H1 (cell line): ENCODE measurements around the gene TMEM154. TPM values are rescaled to one million over a fixed set of nuclear protein-coding genes. Genes with fewer than 3 reads are reported as not detected.

Source experiments
- CTCF ChIA-PET: fragments of 300-600 bp; sonication (Branson Sonifier 250); formaldehyde crosslinking; loops from one replicate; lab custom pipeline; 2021; ENCODE audit not compliant: partially characterized antibody; lab: Charles Lee
- POLR2A ChIA-PET: fragments of 300-600 bp; sonication (Branson Sonifier 250); formaldehyde crosslinking; loops from one replicate; lab custom pipeline; 2021; ENCODE audit warnings: inconsistent platforms; ENCODE audit not compliant: partially characterized antibody; lab: Charles Lee
- DNase-seq, 2 experiments: peaks; one replicate each; pipeline versions ENCODE4 v3.0.0 to v3.0.0-alpha.2; 2010 to 2022; ENCODE audit warnings: low spot score in 2 of 2, low read depth in 1 of 2, mixed read lengths in 1 of 2
- FAIRE-seq: peaks from 2 replicates; lab custom pipeline; 2011; peaks lifted over from hg19 to GRCh38; lab: Jason Lieb, UNC
- H2AFZ ChIP-seq: 2 replicates; pipeline ENCODE4 v1.8.1; 2012; ENCODE audit warnings: low read length, inconsistent platforms
- H2AK5ac ChIP-seq: 2 replicates; pipeline ENCODE4 v1.6.1; 2013; ENCODE audit warnings: low read depth, low read length
- H2BK120ac ChIP-seq: replicated peaks from 2 replicates; pipeline ENCODE3; 2013; ENCODE audit warnings: low read depth, low read length, inconsistent platforms
- H2BK12ac ChIP-seq: 2 replicates; pipeline ENCODE4 v1.6.1; 2013; ENCODE audit warnings: low read depth, low read length
- H2BK15ac ChIP-seq: 2 replicates; pipeline ENCODE4 v1.6.1; 2013; ENCODE audit warnings: low read length
- H2BK20ac ChIP-seq: 2 replicates; pipeline ENCODE4 v1.6.1; 2013; ENCODE audit warnings: low read length
- H2BK5ac ChIP-seq: 2 replicates; pipeline ENCODE4 v1.6.1; 2013; ENCODE audit warnings: low read depth, low read length
- H3K14ac ChIP-seq: 2 replicates; pipeline ENCODE4 v1.6.1; 2013; ENCODE audit warnings: inconsistent platforms; ENCODE audit not compliant: insufficient read length
- H3K18ac ChIP-seq: 2 replicates; pipeline ENCODE4 v1.6.1; 2013; ENCODE audit warnings: low read length; ENCODE audit errors: extremely low read depth
- H3K23ac ChIP-seq: 2 replicates; pipeline ENCODE4 v1.6.1; 2013; ENCODE audit warnings: inconsistent platforms; ENCODE audit not compliant: insufficient read length
- H3K23me2 ChIP-seq: 2 replicates; pipeline ENCODE4 v1.6.1; 2013; ENCODE audit warnings: low read depth, low read length
- H3K27ac ChIP-seq: 2 replicates; pipeline ENCODE4 v1.6.1; 2011; ENCODE audit warnings: low read depth, low read length, inconsistent platforms
- H3K27me3 ChIP-seq, 4 experiments: replicated peaks in 1 of 4; 1 replicate in 1 of 4; 2 replicates in 3 of 4; pipeline versions ENCODE4 v1.6.1 to v1.8.1; 2011 to 2013; ENCODE audit warnings: low read length in 3 of 4, mild to moderate bottlenecking in 3 of 4, inconsistent platforms in 2 of 4, mixed read lengths in 2 of 4, moderate library complexity in 1 of 4; ENCODE audit not compliant: control insufficient read depth in 3 of 4, insufficient read depth in 3 of 4; ENCODE audit errors: extremely low read depth in 1 of 4
- H3K36me3 ChIP-seq, 4 experiments: 2 replicates each; pipeline versions ENCODE4 v1.6.1 to v1.8.1; 2011 to 2013; ENCODE audit warnings: mild to moderate bottlenecking in 4 of 4, low read length in 3 of 4, moderate library complexity in 2 of 4, control low read depth in 1 of 4, inconsistent platforms in 1 of 4; ENCODE audit not compliant: insufficient read depth in 4 of 4, control insufficient read depth in 2 of 4
- H3K4ac ChIP-seq: replicated peaks from 2 replicates; pipeline ENCODE3; 2013; ENCODE audit warnings: low read length, low read depth, mixed read lengths, inconsistent platforms; ENCODE audit not compliant: insufficient read length
- H3K4me1 ChIP-seq, 4 experiments: replicated peaks in 1 of 4; 1 replicate in 1 of 4; 2 replicates in 3 of 4; pipeline versions ENCODE4 v1.6.1 to v1.8.1; 2011 to 2013; ENCODE audit warnings: low read length in 3 of 4, inconsistent platforms in 2 of 4, mixed read lengths in 1 of 4; ENCODE audit not compliant: insufficient read depth in 4 of 4, control insufficient read depth in 3 of 4
- H3K4me2 ChIP-seq, 2 experiments: 2 replicates each; pipeline versions ENCODE4 v1.6.1 to v1.8.1; 2011 to 2013; ENCODE audit warnings: low read depth in 2 of 2, low read length in 2 of 2, control low read depth in 1 of 2, inconsistent platforms in 1 of 2, mild to moderate bottlenecking in 1 of 2; ENCODE audit not compliant: insufficient read depth in 1 of 2
- H3K4me3 ChIP-seq, 4 experiments: fragments of 200-600, 300-600 bp in 1 of 4; sonication (generic), shearing (Covaris generic), sonication (Bioruptor Twin) in 1 of 4; 2 replicates each; pipeline versions ENCODE4 v1.5.1 to v1.8.1; 2011 to 2016; ENCODE audit warnings: low read length in 4 of 4, low read depth in 3 of 4, control low read depth in 2 of 4, inconsistent platforms in 2 of 4, mild to moderate bottlenecking in 2 of 4, mixed read lengths in 1 of 4, moderate library complexity in 1 of 4; ENCODE audit not compliant: insufficient read depth in 2 of 4; ENCODE audit errors: extremely low read depth in 1 of 4
- H3K56ac ChIP-seq: replicated peaks from 2 replicates; pipeline ENCODE3; 2013; ENCODE audit warnings: low read depth, mild to moderate bottlenecking, mixed read lengths, low read length, inconsistent platforms; ENCODE audit not compliant: insufficient read length
- H3K79me1 ChIP-seq: 2 replicates; pipeline ENCODE4 v1.6.1; 2013; ENCODE audit warnings: low read depth, low read length, control low read depth
- H3K79me2 ChIP-seq, 2 experiments: 2 replicates each; pipeline versions ENCODE4 v1.6.1 to v1.8.1; 2012 to 2013; ENCODE audit warnings: low read length in 2 of 2, mild to moderate bottlenecking in 2 of 2, inconsistent platforms in 1 of 2; ENCODE audit not compliant: insufficient read depth in 2 of 2, control insufficient read depth in 1 of 2
- H3K9ac ChIP-seq, 4 experiments: replicated peaks in 1 of 4; 1 replicate in 1 of 4; 2 replicates in 3 of 4; pipeline versions ENCODE4 v1.6.1 to v1.8.1; 2011 to 2013; ENCODE audit warnings: low read depth in 3 of 4, low read length in 3 of 4, control low read depth in 2 of 4, mild to moderate bottlenecking in 2 of 4, moderate library complexity in 2 of 4, inconsistent platforms in 1 of 4; ENCODE audit errors: extremely low read depth in 1 of 4
- H3K9me3 ChIP-seq, 2 experiments: 2 replicates each; pipeline versions ENCODE4 v1.6.1 to v1.8.1; 2012 to 2013; ENCODE audit warnings: mild to moderate bottlenecking in 2 of 2, moderate library complexity in 2 of 2, control low read depth in 1 of 2, inconsistent platforms in 1 of 2, low read depth in 1 of 2, low read length in 1 of 2, mixed read lengths in 1 of 2; ENCODE audit not compliant: insufficient read depth in 2 of 2
- H4K20me1 ChIP-seq, 2 experiments: replicated peaks in 1 of 2; 2 replicates each; pipeline versions ENCODE3 to v1.8.1; 2011 to 2013; ENCODE audit warnings: inconsistent platforms in 2 of 2, low read length in 2 of 2, mild to moderate bottlenecking in 1 of 2; ENCODE audit not compliant: insufficient read depth in 2 of 2, control insufficient read depth in 1 of 2
- H4K5ac ChIP-seq: 2 replicates; pipeline ENCODE4 v1.6.1; 2013; ENCODE audit warnings: low read length, low read depth, mixed read lengths, inconsistent platforms; ENCODE audit not compliant: insufficient read length
- H4K8ac ChIP-seq: 2 replicates; pipeline ENCODE4 v1.8.0; 2013; ENCODE audit warnings: mild to moderate bottlenecking, moderate library complexity, low read length, inconsistent platforms; ENCODE audit not compliant: insufficient read depth; ENCODE audit errors: extremely low read depth
- H4K91ac ChIP-seq: replicated peaks from 2 replicates; pipeline ENCODE3; 2013; ENCODE audit warnings: low read length, mixed read lengths, inconsistent platforms; ENCODE audit not compliant: insufficient read length
- ASH2L ChIP-seq: fragments of 200-600, 300-600 bp; sonication (generic); IDR thresholded peaks from one replicate; pipeline ENCODE4 v1.7.1; 2017; ENCODE audit warnings: low read length
- CBX5 ChIP-seq: fragments of 300-800, 300-1000 bp; sonication (generic); IDR thresholded peaks from 2 replicates; pipeline ENCODE4 v1.7.1; 2016; ENCODE audit warnings: antibody characterized with exemption, low read length, low read depth
- CBX8 ChIP-seq: fragments of 300-800, 300-1000 bp; sonication (generic); IDR thresholded peaks from 2 replicates; pipeline ENCODE4 v1.7.1; 2016; ENCODE audit warnings: low read depth, low read length, borderline replicate concordance
- CEBPB ChIP-seq: IDR thresholded peaks from 2 replicates; pipeline ENCODE4 v1.6.1; 2012; ENCODE audit warnings: low read depth, low read length
- EGR1 ChIP-seq: IDR thresholded peaks from 2 replicates; pipeline ENCODE4 v1.6.1; 2011; ENCODE audit warnings: low read depth, low read length, borderline replicate concordance
- GABPA ChIP-seq: IDR thresholded peaks from 2 replicates; pipeline ENCODE4 v1.6.1; 2011; ENCODE audit warnings: mild to moderate bottlenecking, low read length, moderate library complexity, borderline replicate concordance; ENCODE audit not compliant: insufficient read depth
- KDM1A ChIP-seq: fragments of 200-600, 300-600 bp; sonication (generic); IDR thresholded peaks from 2 replicates; pipeline ENCODE4 v1.7.1; 2016; ENCODE audit warnings: mild to moderate bottlenecking, low read length, borderline replicate concordance
- MAX ChIP-seq: IDR thresholded peaks from 2 replicates; pipeline ENCODE4 v1.6.1; 2012; ENCODE audit warnings: inconsistent platforms
- POLR2AphosphoS5 ChIP-seq: IDR thresholded peaks from 2 replicates; pipeline ENCODE4 v1.6.1; 2011; ENCODE audit warnings: low read depth, low read length
- SAP30 ChIP-seq: fragments of 300-600 bp; sonication (generic); IDR thresholded peaks from 2 replicates; pipeline ENCODE4 v1.7.1; 2012; ENCODE audit warnings: low read length, moderate library complexity, mild to moderate bottlenecking, inconsistent platforms; ENCODE audit not compliant: insufficient read depth, insufficient replicate concordance
- SIX5 ChIP-seq: IDR thresholded peaks from 2 replicates; pipeline ENCODE4 v1.6.1; 2011; ENCODE audit warnings: mild to moderate bottlenecking, low read depth, low read length
- SP4 ChIP-seq: IDR thresholded peaks from 2 replicates; pipeline ENCODE4 v1.6.1; 2012; ENCODE audit warnings: low read length, inconsistent platforms
- TAF1 ChIP-seq: IDR thresholded peaks from 2 replicates; pipeline ENCODE4 v1.6.1; 2011; ENCODE audit warnings: mild to moderate bottlenecking, low read depth, low read length
- TCF12 ChIP-seq: IDR thresholded peaks from 2 replicates; pipeline ENCODE4 v1.6.1; 2011; ENCODE audit warnings: low read depth, mild to moderate bottlenecking, low read length
- YY1 ChIP-seq: IDR thresholded peaks from 2 replicates; pipeline ENCODE4 v1.6.1; 2011; ENCODE audit warnings: low read depth, mild to moderate bottlenecking, low read length
- WGBS, 2 experiments: shearing (Covaris generic) in 1 of 2; methylation state at CpG; one replicate each; pipeline versions ENCODE4 v1.1.6 to v1.1.7; 2013 to 2015; ENCODE audit warnings: low lambda C conversion rate in 2 of 2, mixed read lengths in 2 of 2, inconsistent platforms in 1 of 2, low coverage in 1 of 2, missing lambda C conversion rate in 1 of 2; ENCODE audit not compliant: insufficient replicate concordance in 2 of 2, insufficient coverage in 1 of 2, insufficient read length in 1 of 2; ENCODE audit errors: extremely low coverage in 1 of 2, missing lambda C conversion rate in 1 of 2; 5-methylcytosine and 5-hydroxymethylcytosine counted together
- polyA plus RNA-seq, 7 experiments: library from polyadenylated mRNA; depleted of rRNA in 3 of 7; stranded (reverse) in 5 of 7; unstranded in 2 of 7; fragments of >200 nt in 5 of 7; fragments of 200-250 nt in 2 of 7; gene quantifications; 1 replicate in 5 of 7; 2 replicates in 1 of 7; 4 replicates in 1 of 7; pipeline versions ENCODE4 v1.2.1 to v1.2.3, GENCODE V29; 2011 to 2013; ENCODE audit warnings: missing spikeins in 2 of 7, mixed read lengths in 2 of 7
- total RNA-seq: library from RNA; stranded (reverse); fragmentation: NEBNext Ultra II Directional; extraction: Animal tissue kit (Norgen Biotek cat#: 25700); gene quantifications from 2 replicates; pipeline ENCODE4 v1.2.1, GENCODE V29; 2021

The TMEM154 gene
- total and polyA plus RNA-seq, 2 of the 8 experiments (the other 6 are each of a cell fraction or from before 2014, with no cell fraction given), result 0.33 to 1.2 TPM

DNA sequence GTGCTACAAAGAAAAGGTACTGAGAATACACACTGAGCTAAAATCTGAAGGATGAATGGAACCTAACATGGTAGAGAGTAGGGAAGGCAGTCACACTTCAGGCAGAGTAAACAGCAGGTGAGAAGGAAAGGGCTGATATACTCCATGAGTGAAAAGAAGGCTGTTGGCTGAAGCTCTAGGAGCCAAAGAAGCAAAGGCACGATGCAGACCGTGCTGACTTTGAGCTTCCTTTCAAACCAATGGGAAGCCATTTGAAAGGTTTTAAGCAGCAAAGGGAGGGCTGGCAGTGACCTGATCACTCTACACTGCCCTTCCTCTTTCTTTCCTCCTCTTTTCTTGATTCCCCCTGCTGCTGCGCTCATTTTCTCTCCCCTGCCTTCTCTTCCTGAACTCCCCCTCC, 66.4 kb downstream of the TMEM154 start:
- Histone ChIP-seq H3K79me1 (no peaks in the 10 kb centered on the region), H3K4me2 (no peak overlapping the region), H2AK5ac (no peak overlapping the region), H2BK5ac (no peak overlapping the region), H2BK15ac (no peak overlapping the region), H2BK120ac (no peak overlapping the region), H3K4me1 (peaks cover 0 to 7% (median under 1%) of the 10 kb centered on the region in 4 experiments; a peak in 2 of 7 replicates), H4K8ac (no peak overlapping the region), H3K56ac (no peak overlapping the region), H3K23me2 (no peaks in the 10 kb centered on the region), H3K27ac (no peak overlapping the region), H4K20me1 (no peaks in the 10 kb centered on the region), H4K91ac (no peak overlapping the region), H3K14ac (no peak overlapping the region), H4K5ac (no peak overlapping the region), H2AFZ (peak overlapping the region; percentile 67; the same call in 1 of the 2 replicates), H3K4me3 (no peak overlapping the region), H3K9me3 (no peaks in the 10 kb centered on the region), H2BK12ac (no peak overlapping the region), H3K4ac (no peak overlapping the region), H3K23ac (no peak overlapping the region), H3K18ac (no peak overlapping the region), H3K27me3 (no peaks in the 10 kb centered on the region), H2BK20ac (no peak overlapping the region), H3K36me3 (no peaks in the 10 kb centered on the region), H3K9ac (no peak overlapping the region), H3K79me2 (no peaks in the 10 kb centered on the region)
- WGBS, 2 experiments, result 79% methylated on average over 3 of the region's 3 CpGs; no CpG with 5 or more reads in 1 of the 2 experiments
- POLR2A ChIA-PET, result interaction anchor here (0.9 kb wide), 1 partner anchor 78 kb away, joined by 3 read pairs; no protein-coding TSS in a partner anchor
- CTCF ChIA-PET, result interaction anchor here (0.6 to 2.4 kb wide), 3 partner anchors 27 to 117 kb away, joined by 3 to 17 read pairs (median 3); no protein-coding TSS in a partner anchor
- FAIRE-seq (no peak), DNase-seq (no peak)
- no peak for TF ChIP-seq TAF1
- no peak for TF ChIP-seq MAX
- TF ChIP-seq SP4, result no peak
- TF ChIP-seq KDM1A, result no peak
- TF ChIP-seq TCF12, result no peak
- no peak for TF ChIP-seq SAP30
- TF ChIP-seq ASH2L, result no peak
- TF ChIP-seq EGR1, result no peak
- no peak for TF ChIP-seq YY1
- no peak for TF ChIP-seq CBX8
- no peak for TF ChIP-seq POLR2AphosphoS5
- TF ChIP-seq GABPA, result no peak
- TF ChIP-seq CBX5, result no peak
- no peak for TF ChIP-seq CEBPB
- no peak for TF ChIP-seq SIX5
